Esophagus muscularis mucosa (tissue), 3 donors: ENCODE results near the gene MAMLD1.

Experiments used
- POLR2A ChIP-seq: fragments of 450-650 bp; IDR thresholded peaks from one replicate; pipeline ENCODE4 v1.6.1; 2017; ENCODE audit warnings: antibody characterized with exemption, moderate library complexity, mild to moderate bottlenecking, low read depth
- POLR2AphosphoS5 ChIP-seq, 2 donors: sonication (generic); formaldehyde crosslinking; IDR thresholded peaks; one replicate each; pipeline ENCODE4 v1.6.1; 2017; ENCODE audit warnings: antibody characterized with exemption in 2 of 2
- TF ChIP-seq, protein P1 (sequence below), 3 experiments: fragments of 200-600 bp in 2 of 3; fragments of 450-650 bp in 1 of 3; sonication (generic) in 2 of 3; IDR thresholded peaks; one replicate each; pipeline ENCODE4 v1.5.1; 2017 to 2019; ENCODE audit warnings: antibody characterized with exemption in 3 of 3, mild to moderate bottlenecking in 2 of 3, moderate library complexity in 1 of 3

DNA sequence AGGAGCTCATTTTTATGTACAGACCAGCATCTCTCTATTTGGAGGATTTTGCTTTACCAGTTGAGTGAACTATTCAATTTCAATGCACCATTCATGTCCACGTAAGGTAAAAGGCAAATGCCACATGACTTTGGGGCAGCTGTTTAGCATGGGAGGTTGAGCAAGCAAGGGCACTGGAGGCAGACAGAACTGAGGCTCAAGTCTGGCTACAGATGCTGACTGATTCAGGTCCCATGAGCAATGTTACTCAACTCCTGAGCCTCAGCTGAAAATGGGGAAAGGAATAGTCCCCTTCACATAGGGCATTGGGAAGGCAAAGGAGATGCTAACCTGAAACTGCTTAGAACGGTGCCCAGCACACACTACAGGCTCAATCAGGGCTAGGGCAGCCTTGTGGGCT, 112.3 kb downstream of the MAMLD1 start:
- TF ChIP-seq POLR2A = no peak
- TF ChIP-seq, protein P1, sequence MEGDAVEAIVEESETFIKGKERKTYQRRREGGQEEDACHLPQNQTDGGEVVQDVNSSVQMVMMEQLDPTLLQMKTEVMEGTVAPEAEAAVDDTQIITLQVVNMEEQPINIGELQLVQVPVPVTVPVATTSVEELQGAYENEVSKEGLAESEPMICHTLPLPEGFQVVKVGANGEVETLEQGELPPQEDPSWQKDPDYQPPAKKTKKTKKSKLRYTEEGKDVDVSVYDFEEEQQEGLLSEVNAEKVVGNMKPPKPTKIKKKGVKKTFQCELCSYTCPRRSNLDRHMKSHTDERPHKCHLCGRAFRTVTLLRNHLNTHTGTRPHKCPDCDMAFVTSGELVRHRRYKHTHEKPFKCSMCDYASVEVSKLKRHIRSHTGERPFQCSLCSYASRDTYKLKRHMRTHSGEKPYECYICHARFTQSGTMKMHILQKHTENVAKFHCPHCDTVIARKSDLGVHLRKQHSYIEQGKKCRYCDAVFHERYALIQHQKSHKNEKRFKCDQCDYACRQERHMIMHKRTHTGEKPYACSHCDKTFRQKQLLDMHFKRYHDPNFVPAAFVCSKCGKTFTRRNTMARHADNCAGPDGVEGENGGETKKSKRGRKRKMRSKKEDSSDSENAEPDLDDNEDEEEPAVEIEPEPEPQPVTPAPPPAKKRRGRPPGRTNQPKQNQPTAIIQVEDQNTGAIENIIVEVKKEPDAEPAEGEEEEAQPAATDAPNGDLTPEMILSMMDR (IDR thresholded peaks at IDR 0.05) = no peak
- no peak for TF ChIP-seq POLR2AphosphoS5 (IDR thresholded peaks at IDR 0.05)
